Measurements from ENCODE around the gene FHOD1. TPM values are rescaled to one million over a fixed set of nuclear protein-coding genes. Genes with fewer than 3 reads are reported as not detected.

The FHOD1 gene
- polyA plus RNA-seq, 3 donors: 5.1 to 152 (median 5.5) TPM

DNA sequence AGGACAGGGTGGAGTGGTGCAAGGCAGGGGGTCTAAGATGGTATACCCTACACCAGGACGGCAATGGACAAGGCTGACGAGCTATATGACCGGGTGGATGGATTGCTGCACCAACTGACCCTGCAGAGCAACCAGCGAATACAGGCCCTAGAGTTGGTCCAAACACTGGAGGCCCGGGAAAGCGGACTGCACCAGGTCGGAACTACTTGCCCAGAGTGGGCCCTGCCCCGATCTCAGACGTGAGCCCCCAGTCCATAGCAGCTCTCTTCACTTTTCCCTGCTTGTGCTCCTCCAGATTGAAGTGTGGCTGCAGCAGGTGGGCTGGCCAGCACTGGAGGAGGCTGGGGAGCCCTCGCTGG is 35.1 kb upstream of the FHOD1 start:
- H3K9ac ChIP-seq (ENCODE audit: insufficient read depth, low read length, poor library complexity, severe bottlenecking): no peak overlapping the region
- H3K27ac ChIP-seq (ENCODE audit: low read depth in 1 of 2, low read length in 2 of 2): no peak overlapping the region
- TF ChIP-seq CTCF (IDR thresholded peaks at IDR 0.05): no peak
- WGBS (ENCODE audit: insufficient coverage): 99% methylated on average over 9 of the region's 10 CpGs
- H3K4me3 ChIP-seq (replicated peaks in 1 of 3; ENCODE audit: low read depth in 2 of 3, low read length in 3 of 3): no peak overlapping the region
- Mint-ChIP-seq H3K36me3 (peaks cover 1 to 2% of the 10 kb centered on the region in 2 donors), H3K27me3 (ENCODE audit: low read depth in 3 of 3) (peaks cover 0 to 1% (median 0%) of the 10 kb centered on the region in 3 donors), H3K4me3 (no peak overlapping the region), H3K9me3 (no peaks in the 10 kb centered on the region), H3K27ac (no peak overlapping the region), H3K4me1 (peaks cover 12% of the 10 kb centered on the region)
- intact Hi-C loops (cut with micrococcal nuclease): loop anchor here in 1 of 2 donors (5.0 kb wide), 1 partner anchor 115 kb away; no protein-coding TSS in a partner anchor
- peaks cover 12 to 20% of the 10 kb centered on the region in 2 donors for H3K4me1 ChIP-seq (ENCODE audit: control insufficient read depth in 1 of 2, insufficient read depth in 2 of 2, low read length in 2 of 2)
- H3K79me2 ChIP-seq (ENCODE audit: insufficient read depth, low read length): peaks cover 4% of the 10 kb centered on the region
- H4K20me1 ChIP-seq (ENCODE audit: insufficient read depth, low read length): no peaks in the 10 kb centered on the region
- H3K27me3 ChIP-seq (ENCODE audit: control insufficient read depth in 2 of 2, insufficient read depth in 2 of 2, low read length in 2 of 2): no peaks in the 10 kb centered on the region
- DNase-seq: no peak
- no peak overlapping the region for H3K4me2 ChIP-seq (replicated peaks; ENCODE audit: extremely low read depth, low read length, poor library complexity, severe bottlenecking)
- no peak overlapping the region for H2AFZ ChIP-seq (ENCODE audit: insufficient read depth, low read depth, low read length, poor library complexity, severe bottlenecking)
- no peaks in the 10 kb centered on the region for H3K36me3 ChIP-seq (replicated peaks in 1 of 2; ENCODE audit: control insufficient read depth in 1 of 2, insufficient read depth in 2 of 2, low read length in 2 of 2)
- no peaks in the 10 kb centered on the region for H3K9me3 ChIP-seq (replicated peaks in 1 of 2; ENCODE audit: control insufficient read depth in 1 of 2, insufficient read depth in 1 of 2, low read length in 2 of 2)

DNA sequence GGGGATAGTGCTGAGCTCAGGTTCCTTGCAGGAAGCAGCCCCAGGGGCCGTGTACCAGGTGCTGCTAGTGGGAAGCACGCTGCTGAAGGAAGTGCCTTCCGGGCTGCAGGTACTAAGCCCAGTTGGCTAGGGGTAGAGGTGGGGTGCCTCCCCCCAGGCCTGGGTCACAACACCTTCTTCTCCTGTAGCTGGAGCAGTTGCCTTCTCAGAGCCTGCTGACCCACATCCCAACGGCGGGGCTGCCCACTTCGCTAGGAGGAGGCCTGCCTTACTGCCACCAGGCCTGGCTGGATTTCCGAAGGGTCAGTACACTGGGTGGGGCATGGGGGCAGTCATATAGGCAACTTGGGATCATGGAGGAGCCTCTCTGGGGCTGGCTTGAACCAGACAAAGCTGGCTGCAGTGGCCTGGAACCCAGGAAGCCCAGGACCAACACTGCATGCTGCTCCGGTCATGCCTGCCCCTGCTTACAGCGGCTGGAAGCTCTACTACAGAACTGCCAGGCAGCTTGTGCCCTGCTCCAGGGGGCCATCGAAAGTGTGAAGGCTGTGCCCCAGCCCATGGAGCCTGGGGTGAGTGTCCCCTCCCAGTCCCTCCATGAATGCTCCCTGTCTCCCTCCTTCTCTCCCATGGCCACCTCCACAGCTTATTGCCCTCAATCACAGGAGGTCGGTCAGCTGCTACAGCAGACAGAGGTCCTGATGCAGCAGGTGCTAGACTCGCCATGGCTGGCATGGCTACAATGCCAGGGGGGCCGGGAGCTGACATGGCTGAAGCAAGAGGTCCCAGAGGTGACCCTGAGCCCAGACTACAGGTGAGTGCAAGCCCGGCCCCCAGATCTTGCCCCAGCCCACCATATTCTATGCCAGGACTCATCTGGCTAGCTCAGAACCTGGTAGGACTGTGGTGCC is 34.5 kb upstream of the FHOD1 start:
- Histone ChIP-seq H3K4me3 (replicated peaks in 1 of 3; ENCODE audit: low read depth in 2 of 3, low read length in 3 of 3) (no peak overlapping the region), H3K27ac (ENCODE audit: low read depth in 1 of 2, low read length in 2 of 2) (no peak overlapping the region), H2AFZ (ENCODE audit: insufficient read depth, low read depth, low read length, poor library complexity, severe bottlenecking) (no peak overlapping the region), H3K27me3 (ENCODE audit: control insufficient read depth in 2 of 2, insufficient read depth in 2 of 2, low read length in 2 of 2) (no peaks in the 10 kb centered on the region), H3K9me3 (replicated peaks in 1 of 2; ENCODE audit: control insufficient read depth in 1 of 2, insufficient read depth in 1 of 2, low read length in 2 of 2) (no peaks in the 10 kb centered on the region), H3K79me2 (ENCODE audit: insufficient read depth, low read length) (peaks cover 4% of the 10 kb centered on the region), H4K20me1 (ENCODE audit: insufficient read depth, low read length) (no peaks in the 10 kb centered on the region), H3K4me2 (replicated peaks; ENCODE audit: extremely low read depth, low read length, poor library complexity, severe bottlenecking) (no peak overlapping the region), H3K4me1 (ENCODE audit: control insufficient read depth in 1 of 2, insufficient read depth in 2 of 2, low read length in 2 of 2) (peaks cover 12 to 20% of the 10 kb centered on the region in 2 donors), H3K9ac (ENCODE audit: insufficient read depth, low read length, poor library complexity, severe bottlenecking) (no peak overlapping the region), H3K36me3 (replicated peaks in 1 of 2; ENCODE audit: control insufficient read depth in 1 of 2, insufficient read depth in 2 of 2, low read length in 2 of 2) (no peaks in the 10 kb centered on the region)
- Mint-ChIP-seq H3K9me3 (no peaks in the 10 kb centered on the region), H3K36me3 (peaks cover 6% of the 10 kb centered on the region in 2 donors), H3K4me3 (no peak overlapping the region), H3K4me1 (peaks cover 14% of the 10 kb centered on the region), H3K27ac (no peak overlapping the region), H3K27me3 (ENCODE audit: low read depth in 3 of 3) (peaks cover 0 to 1% (median 0%) of the 10 kb centered on the region in 3 donors)
- no peak for TF ChIP-seq CTCF (IDR thresholded peaks at IDR 0.05)
- DNase-seq: no peak
- whole genome bisulfite sequencing (ENCODE audit: insufficient coverage): 88% methylated on average over 10 of the region's 14 CpGs
- intact Hi-C loops (cut with micrococcal nuclease): loop anchor here in 1 of 2 donors (5.0 kb wide), 1 partner anchor 116 kb away; no protein-coding TSS in a partner anchor

All from CD14-positive monocyte (primary cell).